GM10266 (cell line): ENCODE measurements around the gene SLC43A1.

ENCODE experiments used
- DNase-seq: peaks from one replicate; pipeline ENCODE4 v3.0.0; 2012; ENCODE audit errors: extremely low spot score
- CTCF ChIP-seq: IDR thresholded peaks from 2 replicates; pipeline ENCODE4 v1.5.1; 2012; ENCODE audit warnings: mild to moderate bottlenecking, low read depth; ENCODE audit not compliant: control insufficient read depth, insufficient read depth; ENCODE audit errors: missing control alignments

The SLC43A1 gene

GRCh38 chr11:57477507-57478189 is 37.9 kb downstream of the SLC43A1 start:
- no peak for TF ChIP-seq CTCF

GRCh38 chr11:57476757-57477506 is 38.6 kb downstream of the SLC43A1 start:
- TF ChIP-seq CTCF = peak; percentile 66
- peak; percentile 84 for DNase-seq

More at GRCh38 chr11:57477507-57478189, 37.9 kb downstream of the SLC43A1 start:
- DNase-seq = no peak

- no peak for TF ChIP-seq CTCF
- peak; percentile 69 for DNase-seq
These were observed 39.3 kb downstream of the SLC43A1 start for GRCh38 chr11:57476047-57476756.

GRCh38 chr11:57475671-57476046 is 39.8 kb downstream of the SLC43A1 start:
- no peak for TF ChIP-seq CTCF
- DNase-seq = no peak

GRCh38 chr11:57475191-57475590 is 40.3 kb downstream of the SLC43A1 start:
- DNase-seq = no peak
- no peak for TF ChIP-seq CTCF

GRCh38 chr11:57474803-57475115 is 40.7 kb downstream of the SLC43A1 start:
- TF ChIP-seq CTCF = no peak

More at GRCh38 chr11:57474803-57475115, 40.7 kb downstream of the SLC43A1 start:
- DNase-seq = no peak
